ENCODE measurements around the gene VWDE.
"Not testable (repeated sequence)": the region's sequence is repeated elsewhere in the genome, so short reads cannot be mapped to it uniquely, and the experiment has no call there.

The VWDE gene

GRCh38 chr7:12410523-12410922, 6.9 kb upstream of the VWDE start:
- no peak overlapping the region for H3K23ac ChIP-seq (ENCODE audit: low read length in 2 of 2)
- no peak overlapping the region for H4K91ac ChIP-seq (ENCODE audit: low read length)

GRCh38 chr7:12409097-12409711, 5.5 kb upstream of the VWDE start:
- Histone ChIP-seq H3K23ac (ENCODE audit: low read length in 2 of 2) (no peak overlapping the region), H2AK5ac (ENCODE audit: low read length, severe bottlenecking) (no peak overlapping the region), H3K4me2 (ENCODE audit: low read length, poor library complexity, severe bottlenecking) (no peak overlapping the region), H4K91ac (ENCODE audit: low read length) (no peak overlapping the region), H3K14ac (ENCODE audit: low read length in 2 of 2) (no peak overlapping the region), H2BK12ac (ENCODE audit: low read length in 2 of 2) (no peak overlapping the region), H3K79me1 (replicated peaks; ENCODE audit: low read length, poor library complexity, severe bottlenecking) (no peaks in the 10 kb centered on the region), H3K27ac (ENCODE audit: low read length, poor library complexity, severe bottlenecking) (no peak overlapping the region), H3K4me1 (ENCODE audit: control insufficient read depth, insufficient read depth, low read depth, low read length) (no peaks in the 10 kb centered on the region), H3K4ac (ENCODE audit: low read depth in 1 of 2, low read length in 2 of 2) (no peak overlapping the region), H2BK5ac (ENCODE audit: low read depth, low read length, poor library complexity, severe bottlenecking) (no peak overlapping the region), H4K8ac (ENCODE audit: low read length) (no peak overlapping the region), H2BK15ac (ENCODE audit: low read depth, poor library complexity, severe bottlenecking) (no peak overlapping the region), H2BK120ac (ENCODE audit: low read depth, low read length) (no peak overlapping the region), H3K27me3 (ENCODE audit: control insufficient read depth in 1 of 2, insufficient read depth in 1 of 2, low read length in 2 of 2) (peaks cover 0 to 6% of the 10 kb centered on the region in 2 experiments), H3K9ac (ENCODE audit: low read length) (no peak overlapping the region), H3K18ac (ENCODE audit: low read depth in 1 of 2, low read length in 2 of 2) (no peak overlapping the region), H3K36me3 (ENCODE audit: control insufficient read depth in 1 of 2, insufficient read depth in 2 of 2, low read depth in 1 of 2, low read length in 2 of 2) (no peaks in the 10 kb centered on the region), H3K9me3 (ENCODE audit: control insufficient read depth, low read length) (peaks cover 4% of the 10 kb centered on the region), H2AFZ (ENCODE audit: low read depth, low read length) (no peak overlapping the region), H3K4me3 (ENCODE audit: insufficient read depth in 1 of 2, low read depth in 1 of 2, low read length in 2 of 2) (no peak overlapping the region)
- DNase-seq: no peak
- 58% methylated on average over 4 of the region's 4 CpGs for WGBS

More at GRCh38 chr7:12410523-12410922, 6.9 kb upstream of the VWDE start:
- Histone ChIP-seq H4K8ac (ENCODE audit: low read length) (no peak overlapping the region), H2BK120ac (ENCODE audit: low read depth, low read length) (no peak overlapping the region), H3K36me3 (ENCODE audit: control insufficient read depth in 1 of 2, insufficient read depth in 2 of 2, low read depth in 1 of 2, low read length in 2 of 2) (no peaks in the 10 kb centered on the region), H3K4me1 (ENCODE audit: control insufficient read depth, insufficient read depth, low read depth, low read length) (no peaks in the 10 kb centered on the region), H3K18ac (ENCODE audit: low read depth in 1 of 2, low read length in 2 of 2) (no peak overlapping the region), H2AFZ (ENCODE audit: low read depth, low read length) (no peak overlapping the region), H3K27me3 (ENCODE audit: control insufficient read depth in 1 of 2, insufficient read depth in 1 of 2, low read length in 2 of 2) (peaks cover 0 to 4% of the 10 kb centered on the region in 2 experiments), H2BK15ac (ENCODE audit: low read depth, poor library complexity, severe bottlenecking) (no peak overlapping the region), H2BK12ac (ENCODE audit: low read length in 2 of 2) (no peak overlapping the region), H3K4me2 (ENCODE audit: low read length, poor library complexity, severe bottlenecking) (no peak overlapping the region), H3K14ac (ENCODE audit: low read length in 2 of 2) (no peak overlapping the region), H3K9ac (ENCODE audit: low read length) (no peak overlapping the region), H3K27ac (ENCODE audit: low read length, poor library complexity, severe bottlenecking) (no peak overlapping the region), H2BK5ac (ENCODE audit: low read depth, low read length, poor library complexity, severe bottlenecking) (no peak overlapping the region), H3K9me3 (ENCODE audit: control insufficient read depth, low read length) (peaks cover 4% of the 10 kb centered on the region), H3K79me1 (replicated peaks; ENCODE audit: low read length, poor library complexity, severe bottlenecking) (no peaks in the 10 kb centered on the region), H2AK5ac (ENCODE audit: low read length, severe bottlenecking) (no peak overlapping the region), H3K4ac (ENCODE audit: low read depth in 1 of 2, low read length in 2 of 2) (no peak overlapping the region), H3K4me3 (ENCODE audit: insufficient read depth in 1 of 2, low read depth in 1 of 2, low read length in 2 of 2) (no peak overlapping the region)
- no peak for DNase-seq

- not testable (repeated sequence) for H2BK15ac ChIP-seq (ENCODE audit: low read depth, poor library complexity, severe bottlenecking); H2AFZ ChIP-seq (ENCODE audit: low read depth, low read length); H3K9me3 ChIP-seq (ENCODE audit: control insufficient read depth, low read length); H3K4me2 ChIP-seq (ENCODE audit: low read length, poor library complexity, severe bottlenecking); H3K36me3 ChIP-seq (ENCODE audit: control insufficient read depth in 1 of 2, insufficient read depth in 2 of 2, low read depth in 1 of 2, low read length in 2 of 2); H3K27ac ChIP-seq (ENCODE audit: low read length, poor library complexity, severe bottlenecking); H2AK5ac ChIP-seq (ENCODE audit: low read length, severe bottlenecking); H2BK5ac ChIP-seq (ENCODE audit: low read depth, low read length, poor library complexity, severe bottlenecking); H3K23ac ChIP-seq (ENCODE audit: low read length in 2 of 2); H3K4me1 ChIP-seq (ENCODE audit: control insufficient read depth, insufficient read depth, low read depth, low read length); H3K18ac ChIP-seq (ENCODE audit: low read depth in 1 of 2, low read length in 2 of 2); H3K4ac ChIP-seq (ENCODE audit: low read depth in 1 of 2, low read length in 2 of 2); H3K14ac ChIP-seq (ENCODE audit: low read length in 2 of 2); H4K91ac ChIP-seq (ENCODE audit: low read length); H2BK120ac ChIP-seq (ENCODE audit: low read depth, low read length); DNase-seq; H3K9ac ChIP-seq (ENCODE audit: low read length); H2BK12ac ChIP-seq (ENCODE audit: low read length in 2 of 2); H3K79me1 ChIP-seq (replicated peaks; ENCODE audit: low read length, poor library complexity, severe bottlenecking); H4K8ac ChIP-seq (ENCODE audit: low read length); H3K4me3 ChIP-seq (ENCODE audit: insufficient read depth in 1 of 2, low read depth in 1 of 2, low read length in 2 of 2)
- 100% methylated on average over 2 of the region's 8 CpGs for WGBS
- peaks cover 0 to 21% of the 10 kb centered on the region in 2 experiments for H3K27me3 ChIP-seq (ENCODE audit: control insufficient read depth in 1 of 2, insufficient read depth in 1 of 2, low read length in 2 of 2)
These were observed 4.0 kb upstream of the VWDE start for GRCh38 chr7:12407652-12408051.

DNA sequence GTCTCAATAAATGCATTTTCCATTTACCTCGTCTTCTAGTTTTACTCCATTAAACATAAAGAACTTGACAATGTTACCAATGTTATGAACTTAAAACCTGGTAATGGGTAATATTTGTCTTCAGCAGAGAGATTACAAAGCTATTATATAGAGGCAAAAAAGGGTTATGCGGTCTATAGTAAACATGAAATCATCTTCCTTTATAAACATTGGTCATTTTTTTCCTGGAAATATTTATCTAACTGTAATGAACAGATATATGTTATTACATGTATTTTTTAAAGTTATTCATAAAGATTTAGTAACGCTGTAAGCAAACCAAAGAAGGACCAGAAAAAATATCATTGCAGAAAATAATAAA, 1.3 kb downstream of the VWDE start:
- H2BK5ac ChIP-seq (ENCODE audit: low read depth, low read length, poor library complexity, severe bottlenecking): no peak overlapping the region
- H2AK5ac ChIP-seq (ENCODE audit: low read length, severe bottlenecking): no peak overlapping the region
- H2BK12ac ChIP-seq (ENCODE audit: low read length in 2 of 2): no peak overlapping the region
- no peak overlapping the region for H3K9ac ChIP-seq (ENCODE audit: low read length)
- H3K9me3 ChIP-seq (ENCODE audit: control insufficient read depth, low read length): peaks cover 5% of the 10 kb centered on the region
- WGBS: no CpG with 5 or more reads among the region's 3 CpGs
- no peaks in the 10 kb centered on the region for H3K79me1 ChIP-seq (replicated peaks; ENCODE audit: low read length, poor library complexity, severe bottlenecking)
- no peak overlapping the region for H3K4me3 ChIP-seq (ENCODE audit: insufficient read depth in 1 of 2, low read depth in 1 of 2, low read length in 2 of 2)
- no peaks in the 10 kb centered on the region for H3K36me3 ChIP-seq (ENCODE audit: control insufficient read depth in 1 of 2, insufficient read depth in 2 of 2, low read depth in 1 of 2, low read length in 2 of 2)
- no peak overlapping the region for H2BK120ac ChIP-seq (ENCODE audit: low read depth, low read length)
- H3K27me3 ChIP-seq (ENCODE audit: control insufficient read depth in 1 of 2, insufficient read depth in 1 of 2, low read length in 2 of 2): peaks cover 0 to 38% of the 10 kb centered on the region in 2 experiments
- H3K14ac ChIP-seq (ENCODE audit: low read length in 2 of 2): no peak overlapping the region
- H3K4ac ChIP-seq (ENCODE audit: low read depth in 1 of 2, low read length in 2 of 2): no peak overlapping the region
- no peak overlapping the region for H3K18ac ChIP-seq (ENCODE audit: low read depth in 1 of 2, low read length in 2 of 2)
- no peak overlapping the region for H3K27ac ChIP-seq (ENCODE audit: low read length, poor library complexity, severe bottlenecking)
- no peak overlapping the region for H3K23ac ChIP-seq (ENCODE audit: low read length in 2 of 2)
- DNase-seq: no peak
- no peak overlapping the region for H4K8ac ChIP-seq (ENCODE audit: low read length)
- H3K4me2 ChIP-seq (ENCODE audit: low read length, poor library complexity, severe bottlenecking): no peak overlapping the region
- H2BK15ac ChIP-seq (ENCODE audit: low read depth, poor library complexity, severe bottlenecking): no peak overlapping the region
- H3K4me1 ChIP-seq (ENCODE audit: control insufficient read depth, insufficient read depth, low read depth, low read length): peaks cover 3% of the 10 kb centered on the region
- H4K91ac ChIP-seq (ENCODE audit: low read length): no peak overlapping the region
- no peak overlapping the region for H2AFZ ChIP-seq (ENCODE audit: low read depth, low read length)
